ENCODE data around the gene PRRT4. TPM values are rescaled to one million over a fixed set of nuclear protein-coding genes. Genes with fewer than 3 reads are reported as not detected.

The PRRT4 gene
- total RNA-seq, 1 donor from 2014 or later: 0.54 TPM

DNA sequence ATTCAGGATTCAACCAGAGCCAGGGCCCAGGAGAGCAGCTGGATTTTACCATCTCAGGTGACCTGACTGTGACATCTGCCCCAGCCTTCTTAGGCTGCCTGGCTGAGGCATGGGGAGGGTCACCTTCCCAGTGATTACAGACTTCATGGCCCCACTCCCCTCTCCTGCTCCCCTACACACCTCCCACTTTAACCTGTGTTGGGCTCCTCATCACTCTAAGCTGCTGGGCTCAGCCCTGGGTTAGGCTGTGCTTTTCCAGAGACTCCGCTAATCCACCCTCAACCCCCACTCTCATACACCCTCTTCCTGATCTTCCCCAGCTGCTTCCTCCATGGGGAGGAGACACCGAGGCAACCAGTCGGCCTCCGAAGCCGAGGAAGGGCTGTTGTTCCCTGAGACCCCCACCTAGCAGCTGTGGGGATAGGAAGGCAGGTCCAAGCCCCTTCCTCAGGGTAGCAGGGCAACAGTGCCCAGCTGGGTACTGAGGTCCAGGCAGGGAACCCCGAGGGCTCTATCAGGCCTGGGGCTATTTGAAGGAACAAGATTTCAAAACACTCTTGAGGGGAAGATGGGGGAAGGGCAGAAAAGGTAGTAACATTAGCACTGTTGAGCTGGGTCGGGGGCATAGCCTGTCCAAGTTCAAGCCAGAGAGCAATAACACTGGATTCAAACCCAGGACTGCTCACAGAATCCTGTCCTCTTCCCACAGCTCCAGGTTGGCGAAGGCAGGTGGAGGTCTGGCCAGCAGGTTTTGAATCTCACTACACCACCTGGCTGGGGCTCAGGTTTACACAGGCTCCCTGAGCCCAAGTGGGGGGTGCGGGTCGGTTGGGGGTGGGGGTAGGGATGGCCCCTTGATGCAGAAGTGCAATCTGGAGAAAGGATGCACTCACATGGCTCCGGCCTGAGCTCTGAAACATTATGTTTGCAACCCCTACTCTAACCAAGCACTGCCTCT lies 46.5 kb upstream of the PRRT4 start:
- Mint-ChIP-seq H3K27me3 (ENCODE audit: unreplicated experiment) (peaks cover 5% of the 10 kb centered on the region), H3K9me3 (ENCODE audit: unreplicated experiment) (no peaks in the 10 kb centered on the region), H3K27ac (ENCODE audit: unreplicated experiment) (no peak overlapping the region), H3K4me1 (ENCODE audit: unreplicated experiment) (peaks cover 28% of the 10 kb centered on the region), H3K36me3 (ENCODE audit: unreplicated experiment) (no peaks in the 10 kb centered on the region), H3K4me3 (ENCODE audit: unreplicated experiment) (peak overlapping the region; percentile 22)
- TF ChIP-seq, protein P1, sequence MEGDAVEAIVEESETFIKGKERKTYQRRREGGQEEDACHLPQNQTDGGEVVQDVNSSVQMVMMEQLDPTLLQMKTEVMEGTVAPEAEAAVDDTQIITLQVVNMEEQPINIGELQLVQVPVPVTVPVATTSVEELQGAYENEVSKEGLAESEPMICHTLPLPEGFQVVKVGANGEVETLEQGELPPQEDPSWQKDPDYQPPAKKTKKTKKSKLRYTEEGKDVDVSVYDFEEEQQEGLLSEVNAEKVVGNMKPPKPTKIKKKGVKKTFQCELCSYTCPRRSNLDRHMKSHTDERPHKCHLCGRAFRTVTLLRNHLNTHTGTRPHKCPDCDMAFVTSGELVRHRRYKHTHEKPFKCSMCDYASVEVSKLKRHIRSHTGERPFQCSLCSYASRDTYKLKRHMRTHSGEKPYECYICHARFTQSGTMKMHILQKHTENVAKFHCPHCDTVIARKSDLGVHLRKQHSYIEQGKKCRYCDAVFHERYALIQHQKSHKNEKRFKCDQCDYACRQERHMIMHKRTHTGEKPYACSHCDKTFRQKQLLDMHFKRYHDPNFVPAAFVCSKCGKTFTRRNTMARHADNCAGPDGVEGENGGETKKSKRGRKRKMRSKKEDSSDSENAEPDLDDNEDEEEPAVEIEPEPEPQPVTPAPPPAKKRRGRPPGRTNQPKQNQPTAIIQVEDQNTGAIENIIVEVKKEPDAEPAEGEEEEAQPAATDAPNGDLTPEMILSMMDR (IDR thresholded peaks at IDR 0.05): no peak
- DNase-seq (ENCODE audit: extremely low spot score, unreplicated experiment): no peak

DNA sequence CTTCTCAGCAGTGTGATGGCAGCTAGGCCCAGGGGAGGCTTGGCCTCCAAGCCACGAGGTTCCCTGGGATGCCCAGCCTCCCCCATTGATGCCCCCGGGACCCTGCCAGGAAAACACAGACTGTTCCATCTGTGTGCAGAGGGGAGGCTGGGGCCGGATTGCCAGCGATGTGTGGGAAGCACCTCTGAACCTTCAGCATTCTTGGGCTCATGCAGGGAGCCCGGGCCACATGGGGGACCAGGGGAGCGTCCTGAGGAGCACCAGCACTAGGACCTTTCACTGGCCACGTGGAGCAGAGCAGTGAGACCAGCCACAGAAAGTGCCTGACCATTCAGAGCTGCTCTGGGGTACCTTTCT lies 45.7 kb upstream of the PRRT4 start:
- Mint-ChIP-seq H3K27ac (ENCODE audit: unreplicated experiment) (no peak overlapping the region), H3K4me1 (ENCODE audit: unreplicated experiment) (peaks cover 28% of the 10 kb centered on the region), H3K4me3 (ENCODE audit: unreplicated experiment) (no peak overlapping the region), H3K9me3 (ENCODE audit: unreplicated experiment) (no peaks in the 10 kb centered on the region), H3K36me3 (ENCODE audit: unreplicated experiment) (peaks cover 1% of the 10 kb centered on the region), H3K27me3 (ENCODE audit: unreplicated experiment) (peaks cover 3% of the 10 kb centered on the region)
- DNase-seq (ENCODE audit: extremely low spot score, unreplicated experiment): no peak
- TF ChIP-seq, protein P1 (IDR thresholded peaks at IDR 0.05): no peak

DNA sequence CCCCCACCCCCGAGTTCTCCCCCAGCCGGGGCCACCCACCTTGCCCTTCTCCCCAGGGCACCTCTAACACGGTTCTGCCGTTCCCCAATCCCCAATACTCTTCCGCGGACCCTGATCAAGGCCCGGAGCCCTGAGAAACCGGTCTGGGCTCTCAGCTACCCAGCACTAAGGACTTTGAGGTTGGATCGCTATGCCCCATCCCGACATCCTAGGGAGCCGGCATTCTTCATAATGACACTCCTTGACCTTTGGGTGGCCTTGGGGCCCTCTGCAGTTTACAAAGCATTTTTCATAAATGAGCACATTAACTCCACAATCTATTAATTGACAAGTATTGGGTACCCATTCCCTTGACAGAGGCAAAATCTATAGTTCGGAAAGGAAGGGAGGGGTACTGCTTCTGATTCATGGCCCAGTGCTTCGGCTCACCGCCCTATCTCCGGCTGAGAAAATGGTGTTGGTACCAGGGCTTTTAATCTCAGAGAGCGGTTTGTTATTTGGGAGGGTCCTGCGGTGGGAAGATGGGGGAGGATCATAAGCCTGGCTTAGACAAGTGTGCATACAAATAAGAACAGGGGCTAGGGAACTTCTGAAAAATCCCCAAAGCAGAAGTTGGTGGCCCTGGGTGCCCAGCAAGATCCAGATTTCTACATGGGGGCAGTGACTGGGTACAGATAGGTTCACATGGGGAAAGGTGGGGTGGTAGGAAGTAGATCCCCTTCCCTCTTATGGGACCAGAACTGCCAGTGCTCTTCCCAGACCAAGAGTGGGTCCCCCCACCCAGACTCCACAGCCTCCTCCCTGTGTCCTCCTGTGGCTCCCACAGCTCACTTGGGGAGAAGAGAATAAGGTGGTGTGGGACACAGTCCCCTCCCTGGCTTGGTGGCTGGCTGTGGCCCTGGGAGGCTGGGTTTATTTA lies 45.1 kb upstream of the PRRT4 start:
- Mint-ChIP-seq H3K4me1 (ENCODE audit: unreplicated experiment) (peaks cover 28% of the 10 kb centered on the region), H3K27me3 (ENCODE audit: unreplicated experiment) (no peaks in the 10 kb centered on the region)
- TF ChIP-seq, protein P1 (IDR thresholded peaks at IDR 0.05): no peak

DNA sequence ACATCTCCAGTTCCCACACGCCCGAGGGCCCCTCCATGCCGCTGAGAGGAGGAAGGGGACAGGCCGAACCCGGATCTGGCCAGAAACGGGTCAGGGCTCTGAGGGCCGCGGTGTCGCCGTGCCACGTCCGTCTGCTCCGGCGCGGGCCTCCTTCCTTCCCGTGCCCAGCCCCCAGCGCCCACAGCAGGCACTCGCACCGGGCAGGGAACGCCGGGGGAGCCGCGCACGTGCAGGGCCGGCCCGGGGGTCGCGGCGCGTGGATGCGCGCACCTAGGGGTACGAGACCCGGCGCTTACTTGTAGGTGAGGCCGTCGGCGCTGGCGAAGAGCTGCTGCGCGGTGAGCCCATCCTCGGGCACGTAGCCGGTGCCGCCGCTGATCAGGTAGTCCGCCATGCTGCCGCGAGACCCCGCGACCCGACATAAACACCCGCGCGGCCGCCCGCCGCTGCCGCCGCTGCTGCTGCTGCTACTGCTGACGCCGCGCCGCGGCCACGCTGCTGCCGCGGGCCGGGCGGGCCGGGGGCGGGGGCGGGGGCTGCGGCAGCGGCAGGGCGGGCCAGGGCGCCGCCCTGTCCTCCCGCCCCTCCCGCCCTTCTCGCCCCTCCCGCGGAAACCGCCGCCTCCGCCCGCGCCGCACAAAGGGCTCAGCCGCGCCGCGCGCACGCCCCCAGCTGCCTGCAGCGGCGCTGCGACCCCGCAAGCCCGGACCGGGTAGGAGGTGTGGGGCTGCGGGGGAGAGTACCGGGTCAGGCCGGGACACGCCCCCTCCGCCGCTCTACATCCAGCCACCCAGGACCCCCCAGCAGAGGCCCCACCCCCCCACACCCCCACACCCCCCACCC lies 44.2 kb upstream of the PRRT4 start:
- Mint-ChIP-seq H3K4me3 (ENCODE audit: unreplicated experiment) (peak overlapping the region; percentile 75), H3K9me3 (ENCODE audit: unreplicated experiment) (no peaks in the 10 kb centered on the region), H3K36me3 (ENCODE audit: unreplicated experiment) (peaks cover 1% of the 10 kb centered on the region), H3K4me1 (ENCODE audit: unreplicated experiment) (peaks cover 28% of the 10 kb centered on the region), H3K27me3 (ENCODE audit: unreplicated experiment) (no peaks in the 10 kb centered on the region), H3K27ac (ENCODE audit: unreplicated experiment) (no peak overlapping the region)
- TF ChIP-seq, protein P1 (IDR thresholded peaks at IDR 0.05): no peak
- DNase-seq (ENCODE audit: extremely low spot score, unreplicated experiment): no peak

More for the DNA sequence above, 45.1 kb upstream of the PRRT4 start:
- no peak for DNase-seq (ENCODE audit: extremely low spot score, unreplicated experiment)
- peak overlapping the region; percentile 75 for H3K4me3 Mint-ChIP-seq (ENCODE audit: unreplicated experiment)
- H3K9me3 Mint-ChIP-seq (ENCODE audit: unreplicated experiment): no peaks in the 10 kb centered on the region
- H3K36me3 Mint-ChIP-seq (ENCODE audit: unreplicated experiment): peaks cover 1% of the 10 kb centered on the region
- H3K27ac Mint-ChIP-seq (ENCODE audit: unreplicated experiment): no peak overlapping the region
